Endothelial cell (in vitro differentiated cells): ENCODE data around the gene PODXL. TPM values are rescaled to one million over a fixed set of nuclear protein-coding genes. Genes with fewer than 3 reads are reported as not detected.

ENCODE experiments used
- DNase-seq: peaks from one replicate; pipeline ENCODE4 v3.0.0; 2021; ENCODE audit warnings: low spot score
- H3K27ac Mint-ChIP-seq: one replicate; pipeline ENCODE4 v1.8.0; 2021; ENCODE audit warnings: mixed read lengths, inconsistent platforms; ENCODE audit not compliant: unreplicated experiment
- H3K27me3 Mint-ChIP-seq: one replicate; pipeline ENCODE4 v1.8.0; 2021; ENCODE audit warnings: mild to moderate bottlenecking, moderate library complexity, mixed read lengths, inconsistent platforms; ENCODE audit not compliant: unreplicated experiment
- H3K36me3 Mint-ChIP-seq: one replicate; pipeline ENCODE4 v1.8.0; 2021; ENCODE audit warnings: mild to moderate bottlenecking, low read depth, mixed read lengths, inconsistent platforms; ENCODE audit not compliant: unreplicated experiment
- H3K4me1 Mint-ChIP-seq: one replicate; pipeline ENCODE4 v1.8.0; 2021; ENCODE audit warnings: mild to moderate bottlenecking, mixed read lengths, inconsistent platforms; ENCODE audit not compliant: unreplicated experiment
- H3K4me3 Mint-ChIP-seq: one replicate; pipeline ENCODE4 v1.8.0; 2021; ENCODE audit warnings: mild to moderate bottlenecking, mixed read lengths, inconsistent platforms; ENCODE audit not compliant: unreplicated experiment
- H3K9me3 Mint-ChIP-seq: one replicate; pipeline ENCODE4 v1.8.0; 2021; ENCODE audit warnings: mixed read lengths, inconsistent platforms; ENCODE audit not compliant: unreplicated experiment
- long read RNA-seq: library from polyadenylated mRNA; unstranded; transcript quantifications from one replicate; pipeline ENCODE4 v2.0.0, GENCODE V29; 2020; ENCODE audit not compliant: unreplicated experiment
- total RNA-seq: library from RNA; stranded (reverse); fragmentation: NEBNext Ultra II Directional; extraction: Animal tissue kit (Norgen Biotek cat#: 25700); gene quantifications from one replicate; pipeline ENCODE4 v1.2.1, GENCODE V29; 2021; ENCODE audit not compliant: unreplicated experiment
- TF ChIP-seq, protein P1 (sequence below): fragments of 200-600 bp; sonication (generic); IDR thresholded peaks from one replicate; pipeline ENCODE4 v1.5.0; 2021; ENCODE audit warnings: antibody characterized with exemption; ENCODE audit not compliant: unreplicated experiment

Gene PODXL
- 302 TPM for total RNA-seq
- long read RNA-seq, partial matches to known transcripts, result 0 of 17 reads
- long read RNA-seq, other reads (novel, unspliced or antisense), result 14 of 17 reads

DNA sequence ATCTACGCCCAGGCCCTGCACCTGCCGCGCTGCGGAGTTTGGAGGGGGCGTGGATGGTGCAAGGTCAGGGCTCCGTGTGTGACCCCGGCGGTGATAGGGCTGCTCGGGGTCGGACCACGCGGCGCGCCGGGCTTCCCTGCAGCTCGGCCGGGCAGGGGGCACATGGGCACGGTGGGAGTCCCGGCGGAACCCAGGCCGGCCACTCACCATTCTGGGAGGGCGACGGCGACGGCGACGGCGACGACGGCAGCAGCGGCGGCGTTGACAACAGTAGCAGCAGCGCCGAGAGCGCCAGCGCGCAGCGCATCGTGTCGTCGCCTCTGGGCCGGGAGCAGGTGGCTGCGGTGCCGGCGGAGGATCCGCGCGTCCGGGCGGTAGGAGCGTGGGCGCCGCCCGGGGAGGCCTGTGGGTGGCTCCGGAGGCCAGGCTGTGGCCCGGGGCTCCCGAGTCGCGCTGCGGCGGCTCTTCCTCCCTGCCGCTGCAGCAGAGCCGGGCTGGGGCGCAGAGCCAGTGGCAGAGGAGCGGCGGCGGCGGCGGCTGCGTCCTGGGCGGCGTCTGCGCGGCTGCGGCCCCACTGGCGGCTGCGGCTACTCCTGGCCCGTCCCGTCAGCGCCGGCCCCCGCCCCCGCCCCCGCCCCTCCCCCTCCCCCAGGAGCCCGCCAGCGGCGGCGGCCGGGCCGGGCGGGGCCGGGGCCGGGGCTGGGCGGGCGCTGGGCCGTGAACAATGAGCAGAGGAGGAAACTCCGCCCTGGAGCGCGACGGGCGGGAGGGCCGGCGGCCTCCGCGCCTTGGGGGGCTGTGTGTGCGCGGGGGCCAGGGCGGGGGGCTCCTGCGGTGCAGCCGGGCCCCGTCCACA lies at the start of gene PODXL:
Gene PODXL (minus strand): TSS at position 576 of the 856 bp plus-strand sequence. CDS start 269 bp downstream, at position 307.
- peaks cover 41% of the 10 kb centered on the region for H3K4me1 Mint-ChIP-seq
- TF ChIP-seq, protein P1, sequence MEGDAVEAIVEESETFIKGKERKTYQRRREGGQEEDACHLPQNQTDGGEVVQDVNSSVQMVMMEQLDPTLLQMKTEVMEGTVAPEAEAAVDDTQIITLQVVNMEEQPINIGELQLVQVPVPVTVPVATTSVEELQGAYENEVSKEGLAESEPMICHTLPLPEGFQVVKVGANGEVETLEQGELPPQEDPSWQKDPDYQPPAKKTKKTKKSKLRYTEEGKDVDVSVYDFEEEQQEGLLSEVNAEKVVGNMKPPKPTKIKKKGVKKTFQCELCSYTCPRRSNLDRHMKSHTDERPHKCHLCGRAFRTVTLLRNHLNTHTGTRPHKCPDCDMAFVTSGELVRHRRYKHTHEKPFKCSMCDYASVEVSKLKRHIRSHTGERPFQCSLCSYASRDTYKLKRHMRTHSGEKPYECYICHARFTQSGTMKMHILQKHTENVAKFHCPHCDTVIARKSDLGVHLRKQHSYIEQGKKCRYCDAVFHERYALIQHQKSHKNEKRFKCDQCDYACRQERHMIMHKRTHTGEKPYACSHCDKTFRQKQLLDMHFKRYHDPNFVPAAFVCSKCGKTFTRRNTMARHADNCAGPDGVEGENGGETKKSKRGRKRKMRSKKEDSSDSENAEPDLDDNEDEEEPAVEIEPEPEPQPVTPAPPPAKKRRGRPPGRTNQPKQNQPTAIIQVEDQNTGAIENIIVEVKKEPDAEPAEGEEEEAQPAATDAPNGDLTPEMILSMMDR, result no peak
- H3K4me3 Mint-ChIP-seq, result peak within 1 kb of the TSS; percentile 96
- H3K9me3 Mint-ChIP-seq, result no peaks in the 10 kb centered on the region
- H3K27ac Mint-ChIP-seq, result peak within 1 kb of the TSS; percentile 93
- peak; percentile 73 for DNase-seq
- peaks cover 28% of the 10 kb centered on the region for H3K36me3 Mint-ChIP-seq
- H3K27me3 Mint-ChIP-seq, result peaks cover 11% of the 10 kb centered on the region

DNA sequence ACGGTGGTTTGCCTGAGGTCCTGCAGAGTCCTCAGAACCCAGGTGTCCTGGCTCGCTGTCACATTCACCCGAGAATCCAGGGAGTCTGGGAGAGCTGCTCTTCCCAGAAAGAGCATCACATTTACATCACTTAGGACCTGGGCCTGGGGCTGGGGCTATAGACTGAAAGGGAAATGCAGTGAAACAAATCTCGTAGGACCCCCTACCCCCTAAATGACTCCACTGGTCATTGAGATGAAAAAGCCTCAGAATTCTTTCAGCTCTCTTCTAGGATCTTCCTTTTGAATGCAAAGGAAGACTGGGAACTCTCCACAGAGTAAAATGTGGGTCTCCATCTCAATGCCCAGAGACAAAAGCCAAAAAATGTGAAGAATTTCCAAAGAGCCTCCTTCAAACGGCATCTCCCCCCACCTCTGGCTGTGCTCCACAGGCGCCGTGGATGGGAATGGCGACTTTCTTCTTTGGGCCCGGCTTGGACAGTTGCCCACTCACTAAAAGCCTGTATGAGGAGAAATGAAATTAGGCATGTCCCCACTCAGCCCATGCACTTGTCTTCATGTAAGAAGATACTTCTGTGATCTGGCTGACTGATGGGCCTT lies 49.0 kb upstream of the PODXL start:
- Mint-ChIP-seq H3K27me3 (peaks cover 10% of the 10 kb centered on the region), H3K36me3 (no peaks in the 10 kb centered on the region), H3K4me3 (no peak overlapping the region), H3K27ac (no peak overlapping the region), H3K9me3 (no peaks in the 10 kb centered on the region), H3K4me1 (peaks cover 21% of the 10 kb centered on the region)
- no peak for DNase-seq
- TF ChIP-seq, protein P1, result no peak

DNA sequence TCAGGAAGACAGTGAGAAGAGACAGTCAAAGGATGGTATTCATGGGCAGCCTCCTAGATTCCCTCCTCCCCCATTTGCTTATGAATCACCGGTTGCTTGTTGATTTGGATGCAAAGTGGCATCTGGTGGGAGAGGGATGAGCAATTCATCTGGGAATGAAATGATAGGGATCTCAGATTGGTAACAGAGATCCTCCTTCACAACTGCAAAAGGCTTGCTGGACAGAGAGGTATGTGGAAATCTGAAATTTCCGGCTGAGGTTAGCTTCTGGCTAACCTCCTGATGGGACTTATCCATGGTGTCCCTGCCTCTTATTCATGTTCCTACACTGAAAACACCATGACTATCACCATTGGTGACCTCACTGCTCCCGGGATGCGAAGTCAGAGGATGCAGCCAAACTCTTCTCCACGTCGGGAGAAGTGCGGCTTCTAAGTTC lies 48.4 kb upstream of the PODXL start:
- H3K36me3 Mint-ChIP-seq, result no peaks in the 10 kb centered on the region
- peaks cover 24% of the 10 kb centered on the region for H3K4me1 Mint-ChIP-seq
- no peak overlapping the region for H3K4me3 Mint-ChIP-seq
- H3K27me3 Mint-ChIP-seq, result peaks cover 10% of the 10 kb centered on the region
- TF ChIP-seq, protein P1, result no peak
- no peak for DNase-seq
- H3K9me3 Mint-ChIP-seq, result no peaks in the 10 kb centered on the region
- no peak overlapping the region for H3K27ac Mint-ChIP-seq

DNA sequence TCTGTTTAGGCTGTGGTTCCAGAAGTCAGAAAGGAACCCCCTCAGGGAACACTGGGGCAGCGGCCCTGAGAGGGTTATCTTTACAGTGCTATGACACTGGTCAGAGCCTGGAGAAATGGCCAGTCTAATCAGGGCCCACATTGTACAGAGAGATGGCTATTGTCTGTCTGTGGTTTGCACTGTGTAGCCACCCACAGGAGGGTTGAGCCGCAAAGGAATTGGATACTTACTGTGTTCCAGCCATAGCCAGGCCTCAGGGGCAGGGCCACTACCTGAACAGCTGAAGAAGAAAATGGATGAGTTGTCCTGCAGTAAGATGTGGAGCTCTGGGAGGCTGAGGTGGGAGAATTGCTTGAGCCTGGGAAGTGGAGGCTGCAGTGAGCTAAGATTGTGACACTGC lies 47.5 kb upstream of the PODXL start:
- Mint-ChIP-seq H3K27ac (no peak overlapping the region), H3K27me3 (peaks cover 10% of the 10 kb centered on the region), H3K9me3 (no peaks in the 10 kb centered on the region), H3K4me1 (peaks cover 24% of the 10 kb centered on the region), H3K4me3 (no peak overlapping the region), H3K36me3 (no peaks in the 10 kb centered on the region)
- TF ChIP-seq, protein P1, result no peak
- no peak for DNase-seq

DNA sequence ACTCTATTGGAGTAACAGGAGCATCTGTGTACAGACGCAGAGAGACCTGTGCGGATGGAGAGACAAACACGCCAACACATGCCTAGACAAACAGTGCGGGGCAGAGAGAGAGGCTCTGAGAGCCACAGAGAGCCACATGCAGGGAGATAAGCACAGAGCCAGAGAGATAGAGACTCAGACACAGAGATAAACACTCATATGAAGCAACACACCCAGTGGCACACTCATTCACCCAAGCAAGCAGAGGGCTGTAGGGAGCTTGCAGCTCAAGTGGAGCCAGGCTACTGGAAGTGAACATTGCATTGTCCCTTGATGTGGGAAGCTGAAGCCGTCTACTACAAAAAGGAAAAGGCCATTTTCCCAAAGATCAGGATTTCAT lies 46.6 kb upstream of the PODXL start:
- Mint-ChIP-seq H3K4me1 (peaks cover 24% of the 10 kb centered on the region), H3K27ac (no peak overlapping the region), H3K27me3 (peaks cover 8% of the 10 kb centered on the region), H3K36me3 (no peaks in the 10 kb centered on the region), H3K4me3 (no peak overlapping the region), H3K9me3 (no peaks in the 10 kb centered on the region)
- TF ChIP-seq, protein P1, result no peak
- DNase-seq, result no peak
